ENCODE measurements around the gene UNC13A.
A peak's percentile ranks its signal among the peaks of the same experiment; 100 is the strongest.

UNC13A gene

DNA sequence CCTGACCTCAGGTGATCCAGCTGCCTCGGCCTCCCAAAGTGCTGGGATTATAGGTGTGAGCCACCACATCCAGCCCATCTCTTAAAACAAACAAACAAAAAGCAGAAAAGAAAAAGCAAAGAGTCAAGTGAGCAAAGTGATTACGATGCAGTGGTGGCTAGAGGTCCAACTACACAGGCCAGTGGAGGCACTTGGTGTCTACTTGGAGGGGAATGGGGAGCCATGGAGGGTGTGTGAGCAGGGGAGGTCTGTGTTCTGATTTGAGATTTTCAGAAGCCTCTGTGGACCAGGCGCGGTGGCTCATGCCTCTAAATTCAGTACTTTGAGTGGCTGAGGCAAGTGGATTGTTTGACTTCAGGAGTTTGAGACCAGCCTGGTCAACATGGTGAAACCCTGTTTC is 126.1 kb downstream of the UNC13A start:
- no peak for TF ChIP-seq CTCF (IDR thresholded peaks at IDR 0.05; ENCODE audit: low read depth, low read length, missing control alignments)
- in situ Hi-C loops (cut with HindIII; ENCODE audit: low sequenced_read_pairs) = no loop called here
- no peak for DNase-seq (ENCODE audit: low read depth)
- H3K4me3 ChIP-seq (ENCODE audit: low read depth, low read length) = no peak overlapping the region

DNA sequence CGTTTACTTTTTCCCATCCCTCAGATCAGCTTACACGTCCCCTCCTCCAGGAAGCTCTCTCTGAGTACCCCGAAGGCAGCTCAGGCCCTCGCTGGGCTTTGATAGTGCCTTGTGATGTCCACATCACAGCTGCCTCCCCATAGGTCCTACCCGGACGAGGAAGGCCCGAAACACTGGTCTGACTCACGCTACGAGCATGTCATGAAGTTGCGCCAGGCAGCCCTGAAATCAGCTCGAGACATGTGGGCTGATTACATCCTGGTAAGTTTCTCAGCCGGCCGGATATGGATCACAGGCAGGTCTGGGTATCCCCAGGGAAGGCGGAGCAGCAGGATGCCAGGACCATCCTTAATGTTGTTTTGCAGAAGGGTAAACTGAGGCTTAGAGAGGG is 128.0 kb downstream of the UNC13A start:
- in situ Hi-C loops (cut with HindIII; ENCODE audit: low sequenced_read_pairs) = no loop called here
- H3K4me3 ChIP-seq (ENCODE audit: low read depth, low read length) = no peak overlapping the region
- no peak for DNase-seq (ENCODE audit: low read depth)
- no peak for TF ChIP-seq CTCF (IDR thresholded peaks at IDR 0.05; ENCODE audit: low read depth, low read length, missing control alignments)

DNA sequence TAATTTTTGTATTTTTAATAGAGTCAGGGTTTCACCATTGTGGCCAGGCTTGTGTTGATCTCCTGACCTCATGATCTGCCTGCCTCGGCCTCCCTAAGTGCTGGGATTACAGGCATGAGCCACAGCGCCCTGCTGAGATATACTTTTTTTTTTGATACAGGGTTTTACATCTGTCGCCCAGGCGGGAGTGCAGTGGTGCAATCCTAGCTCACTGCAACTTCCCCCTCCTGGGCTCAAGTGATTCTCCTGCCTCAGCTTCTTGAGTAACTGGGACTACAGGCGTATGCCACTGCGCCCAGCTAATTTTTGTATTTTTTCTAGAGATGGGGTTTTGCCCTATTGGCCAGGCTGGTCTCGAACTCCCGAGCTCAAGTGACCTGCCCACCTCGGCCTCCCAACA is 130.7 kb downstream of the UNC13A start:
- H3K4me3 ChIP-seq (ENCODE audit: low read depth, low read length) = no peak overlapping the region
- no peak for DNase-seq (ENCODE audit: low read depth)
- TF ChIP-seq CTCF (IDR thresholded peaks at IDR 0.05; ENCODE audit: low read depth, low read length, missing control alignments) = no peak
- in situ Hi-C loops (cut with HindIII; ENCODE audit: low sequenced_read_pairs) = no loop called here

DNA sequence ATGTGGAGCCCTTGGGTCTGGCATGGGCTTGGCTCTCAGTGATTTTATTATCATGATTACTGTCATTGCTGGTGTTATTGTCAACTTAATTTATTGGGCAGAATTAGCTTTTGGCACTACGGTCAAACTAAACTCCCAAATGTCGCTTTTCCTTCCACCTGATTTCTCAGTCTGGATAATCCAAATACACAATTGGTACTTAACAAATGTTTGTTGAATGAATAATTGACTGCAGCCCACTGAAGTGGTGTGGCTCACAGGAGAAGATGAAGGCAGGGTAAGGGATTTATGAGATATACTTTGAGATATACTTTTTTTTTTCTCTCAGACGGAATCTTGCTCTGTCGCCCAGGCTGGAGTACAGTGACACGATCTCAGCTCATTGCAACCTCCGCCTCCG is 131.2 kb downstream of the UNC13A start:
- TF ChIP-seq CTCF (IDR thresholded peaks at IDR 0.05; ENCODE audit: low read depth, low read length, missing control alignments) = no peak
- in situ Hi-C loops (cut with HindIII; ENCODE audit: low sequenced_read_pairs) = no loop called here
- no peak for DNase-seq (ENCODE audit: low read depth)
- no peak overlapping the region for H3K4me3 ChIP-seq (ENCODE audit: low read depth, low read length)

DNA sequence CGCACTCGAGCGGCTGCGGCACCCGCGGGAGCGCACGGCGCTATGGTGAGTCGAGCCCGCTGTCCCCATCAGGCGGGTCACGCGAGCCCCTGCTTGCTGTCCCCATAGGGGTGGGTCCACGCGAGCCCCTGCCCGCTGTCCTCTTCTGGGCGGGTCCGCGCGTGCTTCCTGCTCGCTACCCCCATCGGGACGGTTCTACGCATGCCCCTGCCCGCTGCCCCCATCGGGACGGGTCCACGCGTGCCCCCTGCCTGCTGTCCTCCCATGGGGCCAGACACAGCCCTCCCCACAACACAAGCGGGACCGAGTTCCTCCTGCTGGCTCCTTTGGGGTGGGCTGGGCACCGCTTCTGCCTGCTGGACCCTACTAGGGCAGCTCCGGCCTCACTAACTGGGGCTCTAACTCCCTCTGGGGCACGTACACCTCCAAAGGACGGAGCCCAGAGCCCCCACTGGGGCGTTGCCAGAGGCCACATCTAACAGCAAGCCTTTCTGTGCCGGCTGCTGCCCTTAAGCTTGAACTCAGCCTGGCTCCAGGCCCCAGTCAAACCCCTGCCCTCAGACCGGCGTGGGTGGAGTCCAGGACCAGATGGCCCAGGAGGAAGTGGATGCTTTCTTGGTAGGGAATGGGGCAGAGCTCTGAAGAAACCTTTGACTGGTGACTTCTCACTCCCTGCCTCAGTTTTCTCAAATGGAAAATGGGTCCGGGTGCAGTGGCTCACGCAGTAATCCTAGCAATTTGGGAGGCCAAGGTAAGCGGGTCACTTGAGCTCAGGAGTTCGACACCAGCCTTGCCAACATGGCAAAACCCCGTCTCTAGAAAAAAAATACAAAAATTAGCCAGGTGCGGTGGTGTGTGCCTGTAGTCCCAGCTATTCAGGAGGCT is 132.0 kb downstream of the UNC13A start:
- peak overlapping the region; percentile 84 for H3K4me3 ChIP-seq (ENCODE audit: low read depth, low read length)
- in situ Hi-C loops (cut with HindIII; ENCODE audit: low sequenced_read_pairs) = no loop called here
- no peak for DNase-seq (ENCODE audit: low read depth)
- no peak for TF ChIP-seq CTCF (IDR thresholded peaks at IDR 0.05; ENCODE audit: low read depth, low read length, missing control alignments)

DNA sequence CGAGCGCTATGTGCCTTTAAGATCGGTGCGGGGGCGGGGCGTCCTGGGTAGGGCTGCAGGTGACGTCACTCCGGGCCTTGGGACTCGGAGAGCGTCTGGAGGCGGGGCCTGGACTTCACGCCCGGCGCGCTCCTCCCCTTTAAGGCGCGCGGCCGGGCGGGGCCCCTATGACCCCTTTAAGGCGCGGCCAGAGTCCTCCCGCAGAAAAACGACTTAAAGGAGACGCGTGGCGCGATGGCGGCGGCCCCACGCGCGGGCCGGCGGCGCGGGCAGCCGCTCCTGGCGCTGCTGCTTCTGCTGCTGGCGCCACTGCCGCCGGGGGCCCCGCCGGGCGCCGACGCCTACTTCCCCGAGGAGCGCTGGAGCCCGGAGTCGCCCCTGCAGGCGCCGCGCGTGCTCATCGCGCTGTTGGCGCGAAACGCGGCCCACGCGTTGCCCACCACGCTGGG is 132.7 kb downstream of the UNC13A start, which contains the start of gene COLGALT1:
COLGALT1 (plus strand) TSS at position 170 of the 449 bp plus-strand sequence; CDS start at position 235, 65 bp downstream.
- DNase-seq (ENCODE audit: low read depth) = peak; percentile 89
- H3K4me3 ChIP-seq (ENCODE audit: low read depth, low read length) = peak within 1 kb of the TSS; percentile 84
- TF ChIP-seq CTCF (IDR thresholded peaks at IDR 0.05; ENCODE audit: low read depth, low read length, missing control alignments) = no peak
- in situ Hi-C loops (cut with HindIII; ENCODE audit: low sequenced_read_pairs) = no loop called here

All from astrocyte of the cerebellum (primary cell).